Measurements from ENCODE around the gene LTBP2.

LTBP2 gene

GRCh38 chr14:74615735-74616134 is 3.7 kb upstream of the LTBP2 start:
- Histone ChIP-seq H3K27me3 (replicated peaks) (no peaks in the 10 kb centered on the region), H3K27ac (no peak overlapping the region), H3K4me3 (ENCODE audit: low read depth, low read length) (peak overlapping the region; percentile 13), H3K36me3 (replicated peaks) (no peaks in the 10 kb centered on the region)
- DNase-seq, result no peak
- TF ChIP-seq, protein P1, sequence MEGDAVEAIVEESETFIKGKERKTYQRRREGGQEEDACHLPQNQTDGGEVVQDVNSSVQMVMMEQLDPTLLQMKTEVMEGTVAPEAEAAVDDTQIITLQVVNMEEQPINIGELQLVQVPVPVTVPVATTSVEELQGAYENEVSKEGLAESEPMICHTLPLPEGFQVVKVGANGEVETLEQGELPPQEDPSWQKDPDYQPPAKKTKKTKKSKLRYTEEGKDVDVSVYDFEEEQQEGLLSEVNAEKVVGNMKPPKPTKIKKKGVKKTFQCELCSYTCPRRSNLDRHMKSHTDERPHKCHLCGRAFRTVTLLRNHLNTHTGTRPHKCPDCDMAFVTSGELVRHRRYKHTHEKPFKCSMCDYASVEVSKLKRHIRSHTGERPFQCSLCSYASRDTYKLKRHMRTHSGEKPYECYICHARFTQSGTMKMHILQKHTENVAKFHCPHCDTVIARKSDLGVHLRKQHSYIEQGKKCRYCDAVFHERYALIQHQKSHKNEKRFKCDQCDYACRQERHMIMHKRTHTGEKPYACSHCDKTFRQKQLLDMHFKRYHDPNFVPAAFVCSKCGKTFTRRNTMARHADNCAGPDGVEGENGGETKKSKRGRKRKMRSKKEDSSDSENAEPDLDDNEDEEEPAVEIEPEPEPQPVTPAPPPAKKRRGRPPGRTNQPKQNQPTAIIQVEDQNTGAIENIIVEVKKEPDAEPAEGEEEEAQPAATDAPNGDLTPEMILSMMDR (IDR thresholded peaks at IDR 0.05; ENCODE audit: low read depth, low read length, missing control alignments), result no peak
- in situ Hi-C loops (cut with HindIII; ENCODE audit: low pct_ligation_motif_present, low sequenced_read_pairs), result no loop called here

GRCh38 chr14:74614508-74615495 is 2.8 kb upstream of the LTBP2 start:
- in situ Hi-C loops (cut with HindIII; ENCODE audit: low pct_ligation_motif_present, low sequenced_read_pairs), result no loop called here
- H3K36me3 ChIP-seq (replicated peaks), result no peaks in the 10 kb centered on the region
- H3K27me3 ChIP-seq (replicated peaks), result no peaks in the 10 kb centered on the region
- no peak overlapping the region for H3K27ac ChIP-seq
- peak overlapping the region; percentile 9 for H3K4me3 ChIP-seq (ENCODE audit: low read depth, low read length)
- TF ChIP-seq, protein P1 (IDR thresholded peaks at IDR 0.05; ENCODE audit: low read depth, low read length, missing control alignments), result no peak
- peak; percentile 33 for DNase-seq

DNA sequence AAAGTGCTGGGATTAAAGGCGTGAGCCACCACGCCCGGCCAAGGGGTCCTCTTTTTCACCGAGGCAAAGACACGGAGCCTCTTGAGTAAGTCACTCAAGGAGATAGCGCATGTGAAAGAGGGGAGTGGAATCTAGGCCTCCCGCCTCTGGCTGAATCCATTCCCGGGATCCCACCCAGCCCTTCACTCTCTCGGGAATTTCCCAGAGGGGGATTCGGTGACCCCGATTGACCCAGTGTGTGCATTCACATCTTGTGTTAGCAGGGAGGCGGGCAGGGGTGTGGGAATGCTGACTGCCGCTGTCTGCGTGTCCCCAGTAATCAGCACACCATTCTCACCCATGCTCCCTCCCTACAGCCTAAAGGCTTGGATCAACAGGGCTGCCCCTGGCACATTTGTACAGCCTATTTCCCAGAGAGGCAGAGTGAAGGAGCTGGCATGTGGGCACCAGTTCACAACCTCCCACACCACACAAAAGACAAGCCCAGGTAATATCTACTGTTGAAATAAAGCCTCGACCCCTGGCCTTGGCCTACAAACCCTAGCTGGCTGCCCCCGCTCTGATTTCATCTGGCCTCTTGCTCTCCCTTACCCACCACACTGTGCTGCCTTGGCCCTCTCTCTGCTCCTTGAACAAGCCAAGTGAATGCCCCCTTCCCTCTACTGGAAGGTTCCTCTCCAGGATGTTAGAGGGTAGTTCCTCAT is 1.3 kb upstream of the LTBP2 start:
- TF ChIP-seq, protein P1 (IDR thresholded peaks at IDR 0.05; ENCODE audit: low read depth, low read length, missing control alignments), result no peak
- Histone ChIP-seq H3K27ac (no peak overlapping the region), H3K4me3 (ENCODE audit: low read depth, low read length) (no peak overlapping the region), H3K36me3 (replicated peaks) (no peaks in the 10 kb centered on the region), H3K27me3 (replicated peaks) (no peaks in the 10 kb centered on the region)
- in situ Hi-C loops (cut with HindIII; ENCODE audit: low pct_ligation_motif_present, low sequenced_read_pairs), result no loop called here
- DNase-seq, result no peak

GRCh38 chr14:74612350-74613021 is 449 bp upstream of the LTBP2 start:
- H3K27ac ChIP-seq, result no peak overlapping the region
- TF ChIP-seq, protein P1 (IDR thresholded peaks at IDR 0.05; ENCODE audit: low read depth, low read length, missing control alignments), result peak; percentile 61
- in situ Hi-C loops (cut with HindIII; ENCODE audit: low pct_ligation_motif_present, low sequenced_read_pairs), result no loop called here
- peak; percentile 55 for DNase-seq
- H3K4me3 ChIP-seq (ENCODE audit: low read depth, low read length), result peak overlapping the region; percentile 80
- H3K36me3 ChIP-seq (replicated peaks), result no peaks in the 10 kb centered on the region
- no peaks in the 10 kb centered on the region for H3K27me3 ChIP-seq (replicated peaks)

DNA sequence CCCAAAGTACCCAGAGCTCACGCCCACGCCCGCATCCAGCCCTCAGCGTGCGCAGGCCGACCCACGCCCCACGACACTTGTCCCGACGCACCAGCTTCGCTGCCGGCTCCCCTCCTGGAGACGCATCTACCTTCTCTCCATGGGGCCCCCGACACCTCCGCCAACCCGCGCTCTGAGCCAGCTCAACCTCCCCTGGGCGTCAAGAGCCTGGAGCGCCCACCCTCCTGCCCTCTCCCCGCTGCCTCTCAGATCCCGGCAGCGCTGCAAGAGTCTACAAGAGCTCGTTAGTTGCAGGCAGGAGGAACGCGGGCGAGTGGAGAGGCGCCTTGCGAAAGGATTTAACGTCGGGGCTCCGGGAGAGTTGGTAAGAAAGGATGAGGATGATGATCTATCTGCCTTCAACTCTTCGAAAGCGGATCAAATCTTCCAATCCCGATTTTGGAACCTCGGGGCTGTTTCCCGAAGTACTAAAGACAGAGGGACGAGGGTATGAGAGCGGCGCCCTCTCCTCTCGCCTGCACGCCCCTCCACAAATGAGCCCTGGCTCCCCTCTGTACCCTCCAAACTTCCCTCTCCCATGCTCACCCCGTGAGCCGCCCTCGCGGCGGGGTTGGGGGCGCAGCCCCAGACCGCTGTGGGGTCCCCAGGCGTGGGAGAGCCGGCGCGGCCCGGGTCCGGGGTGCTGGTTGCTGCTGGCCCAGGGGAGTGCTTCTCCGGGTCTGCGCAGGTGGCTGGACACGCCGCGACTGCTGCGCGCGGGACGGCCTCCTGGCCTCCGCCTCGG is 979 bp downstream of the LTBP2 start:
- in situ Hi-C loops (cut with HindIII; ENCODE audit: low pct_ligation_motif_present, low sequenced_read_pairs), result no loop called here
- peak; percentile 21 for DNase-seq
- TF ChIP-seq, protein P1 (IDR thresholded peaks at IDR 0.05; ENCODE audit: low read depth, low read length, missing control alignments), result no peak
- H3K36me3 ChIP-seq (replicated peaks), result no peaks in the 10 kb centered on the region
- peak overlapping the region; percentile 80 for H3K4me3 ChIP-seq (ENCODE audit: low read depth, low read length)
- no peak overlapping the region for H3K27ac ChIP-seq
- H3K27me3 ChIP-seq (replicated peaks), result no peaks in the 10 kb centered on the region

All from brain microvascular endothelial cell (primary cell).